ENCODE data around the gene CASKIN1.

Gene CASKIN1

DNA sequence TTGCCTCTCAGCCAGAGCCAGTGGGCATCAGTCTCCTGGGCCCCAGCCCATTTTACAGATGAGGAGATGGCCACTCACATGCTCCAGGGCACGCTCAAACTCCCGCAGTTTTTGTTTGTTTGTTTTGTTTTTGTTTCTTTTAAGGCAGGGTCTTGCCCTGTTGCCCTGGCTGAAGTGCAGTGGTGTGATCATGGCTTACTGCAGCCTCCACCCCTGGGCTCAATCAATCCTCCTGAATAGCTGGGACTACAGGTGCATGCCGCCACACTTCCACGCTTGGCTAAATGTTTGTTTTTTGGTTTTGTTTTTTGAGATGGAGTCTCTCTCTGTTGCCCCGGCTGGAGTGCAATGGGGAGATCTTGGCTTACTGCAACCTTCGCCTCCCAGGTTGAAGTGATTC, 30.5 kb upstream of the CASKIN1 start:
- peak overlapping the region; percentile 69 for H3K27ac Mint-ChIP-seq

GRCh38 chr16:2226245-2226793, 29.9 kb upstream of the CASKIN1 start:
- Mint-ChIP-seq H3K4me3 (no peak overlapping the region), H3K27ac (peak overlapping the region; percentile 69), H3K9me3 (no peaks in the 10 kb centered on the region), H3K4me1 (peaks cover 17% of the 10 kb centered on the region), H3K36me3 (peaks cover 16% of the 10 kb centered on the region)
- ATAC-seq (no peak), DNase-seq (ENCODE audit: low spot score in 2 of 2) (no peak)

More for the DNA sequence above, 30.5 kb upstream of the CASKIN1 start:
- no peak overlapping the region for H3K4me3 Mint-ChIP-seq
- H3K36me3 Mint-ChIP-seq = peaks cover 19% of the 10 kb centered on the region
- no peaks in the 10 kb centered on the region for H3K9me3 Mint-ChIP-seq
- peaks cover 17% of the 10 kb centered on the region for H3K4me1 Mint-ChIP-seq
- ATAC-seq (no peak), DNase-seq (ENCODE audit: low spot score in 2 of 2) (no peak)

DNA sequence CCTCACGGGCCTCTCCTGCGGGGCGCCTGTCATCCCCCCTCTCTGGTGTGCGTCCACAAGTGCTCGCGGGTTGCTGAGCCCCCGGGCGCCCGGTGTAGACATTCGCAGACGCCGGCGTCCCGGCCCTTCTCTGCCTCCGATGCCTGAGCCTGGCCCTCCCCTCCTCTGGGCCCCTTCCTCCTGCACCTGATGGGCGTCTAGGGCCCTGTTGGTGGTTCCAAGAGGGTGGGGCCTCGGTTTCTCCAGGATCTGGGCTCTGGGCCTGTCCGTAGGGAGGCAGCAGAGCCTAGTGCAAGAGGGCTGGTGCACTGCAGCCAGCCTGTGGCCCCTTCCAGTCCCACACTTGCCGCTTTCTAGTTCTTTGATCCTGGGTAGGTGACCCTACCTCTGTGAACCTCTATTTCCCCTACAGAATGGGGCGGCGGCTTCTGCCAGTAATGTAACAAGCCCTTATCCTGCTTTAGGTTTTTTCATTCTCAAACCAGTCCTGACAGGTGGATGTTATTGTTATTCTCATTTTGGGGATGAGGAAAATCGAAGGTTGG, 27.6 kb upstream of the CASKIN1 start:
- no peak for DNase-seq (ENCODE audit: low spot score in 2 of 2)
- Mint-ChIP-seq H3K4me3 (peak overlapping the region; percentile 80), H3K9me3 (no peaks in the 10 kb centered on the region)

DNA sequence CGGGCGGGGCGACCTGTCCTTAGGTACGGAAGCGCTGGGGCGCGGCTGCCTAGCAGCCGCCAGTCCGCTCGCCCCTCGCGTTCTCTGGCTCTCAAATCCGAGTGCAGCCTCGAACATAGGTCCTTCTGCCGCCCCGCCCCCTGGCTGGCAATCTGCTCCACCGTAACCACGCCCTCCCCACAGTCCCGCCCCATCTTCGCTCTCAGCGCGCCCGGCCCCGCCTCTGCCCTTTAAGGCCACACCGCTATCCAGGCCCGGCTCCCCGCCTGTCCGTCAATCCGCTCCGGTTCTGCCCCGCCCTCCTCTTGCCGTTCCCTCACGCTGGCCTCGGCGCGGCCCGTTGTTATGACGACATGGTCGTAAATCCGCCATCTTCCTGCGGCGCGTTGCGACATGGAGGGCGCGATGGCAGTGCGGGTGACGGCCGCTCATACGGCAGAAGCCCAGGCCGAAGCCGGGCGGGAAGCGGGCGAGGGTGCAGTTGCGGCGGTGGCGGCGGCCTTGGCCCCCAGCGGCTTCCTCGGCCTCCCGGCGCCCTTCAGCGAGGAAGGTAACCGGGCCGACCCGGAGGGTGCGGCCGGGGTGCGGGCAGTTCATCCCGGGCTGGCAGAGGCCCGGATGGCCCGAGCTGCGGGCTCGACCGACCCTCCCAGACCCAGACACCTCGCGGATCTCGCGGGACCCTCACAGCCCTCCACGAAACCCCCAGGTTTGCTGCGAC, 27.0 kb upstream of the CASKIN1 start, which contains the start of gene E4F1:
Gene E4F1 (plus strand): TSS at position 371 of the 721 bp plus-strand sequence. CDS start 23 bp downstream, at position 394.
- Mint-ChIP-seq H3K4me1 (peaks cover 17% of the 10 kb centered on the region), H3K9me3 (no peaks in the 10 kb centered on the region), H3K27ac (peak within 1 kb of the TSS; percentile 92), H3K36me3 (peaks cover 11% of the 10 kb centered on the region), H3K4me3 (peak within 1 kb of the TSS; percentile 80)
- DNase-seq (ENCODE audit: low spot score in 2 of 2) (peak; percentile 97 to 100), ATAC-seq (peak; percentile 98)

More for the DNA sequence above, 27.6 kb upstream of the CASKIN1 start:
- H3K27ac Mint-ChIP-seq = peak overlapping the region; percentile 92
- ATAC-seq = peak; percentile 33
- H3K36me3 Mint-ChIP-seq = peaks cover 11% of the 10 kb centered on the region
- peaks cover 17% of the 10 kb centered on the region for H3K4me1 Mint-ChIP-seq

GRCh38 chr16:2216330-2216729, 19.9 kb upstream of the CASKIN1 start:
- H3K4me3 Mint-ChIP-seq = peak overlapping the region; percentile 75
- H3K36me3 Mint-ChIP-seq = peaks cover 29% of the 10 kb centered on the region
- peaks cover 21% of the 10 kb centered on the region for H3K4me1 Mint-ChIP-seq
- DNase-seq (ENCODE audit: low spot score in 2 of 2) (no peak), ATAC-seq (no peak)
- H3K27ac Mint-ChIP-seq = peak overlapping the region; percentile 82
- H3K9me3 Mint-ChIP-seq = no peaks in the 10 kb centered on the region

DNA sequence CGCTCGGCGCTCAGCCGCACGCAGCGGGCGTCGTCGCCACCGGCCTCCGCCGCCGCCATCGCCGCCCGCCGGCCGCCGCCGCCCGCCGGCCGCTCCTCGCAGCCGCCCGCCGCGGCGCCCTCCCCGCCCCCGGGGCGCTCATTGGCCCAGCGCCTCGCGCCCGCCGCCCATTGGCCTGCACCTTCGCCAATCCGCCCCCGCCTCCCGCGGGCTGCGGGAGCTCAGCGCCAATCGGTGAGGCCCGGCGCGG, 18.2 kb upstream of the CASKIN1 start, which contains the start of gene PGP:
Gene PGP (minus strand): TSS at position 122 of the 250 bp plus-strand sequence. CDS start 63 bp downstream, at position 59.
- H3K9me3 Mint-ChIP-seq = no peaks in the 10 kb centered on the region

DNA sequence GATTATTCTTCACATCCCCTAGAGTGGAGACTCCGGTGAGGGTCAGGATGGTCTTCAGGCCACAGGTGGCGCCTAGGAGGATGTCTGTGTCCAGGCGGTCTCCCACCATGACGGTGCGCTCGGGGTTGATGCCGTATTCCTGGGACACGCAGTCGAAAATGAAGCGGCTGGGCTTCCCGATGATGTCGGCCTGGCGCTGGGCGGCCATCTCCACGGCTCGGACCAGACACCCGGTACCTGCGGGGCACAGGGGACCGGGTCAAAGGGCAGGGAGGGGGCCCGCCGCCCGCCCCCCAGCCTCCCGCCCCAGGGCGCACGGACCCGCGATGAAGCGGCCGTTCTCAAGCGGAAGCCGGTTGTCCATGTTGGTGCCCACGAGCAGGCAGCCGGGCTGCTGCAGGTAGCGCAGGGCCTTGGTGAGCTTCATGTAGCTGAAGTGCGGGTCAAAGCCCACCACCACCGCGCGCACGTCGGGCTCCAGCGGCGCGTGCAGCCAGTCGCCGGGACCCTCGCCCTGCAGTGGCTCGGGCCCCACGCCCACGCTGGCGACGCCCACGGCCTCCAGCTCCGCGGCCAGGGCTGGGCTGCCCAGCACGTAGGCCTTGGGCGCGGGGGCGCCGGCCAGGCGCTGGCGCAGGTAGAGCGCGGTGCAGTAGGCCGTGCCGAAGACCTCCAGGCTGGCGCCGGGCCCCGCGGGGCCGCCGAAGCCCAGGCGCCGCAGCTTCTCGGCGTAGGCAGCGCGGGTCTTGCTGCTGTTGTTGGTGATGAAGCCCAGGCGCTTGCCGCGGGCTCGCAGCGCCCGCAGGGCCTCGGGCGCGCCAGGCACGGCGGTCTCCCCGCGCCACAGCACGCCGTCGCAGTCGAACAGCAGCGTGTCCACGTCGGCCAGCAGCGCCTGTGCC, 17.7 kb upstream of the CASKIN1 start:
- Mint-ChIP-seq H3K9me3 (no peaks in the 10 kb centered on the region), H3K27ac (peak overlapping the region; percentile 82), H3K4me1 (peaks cover 21% of the 10 kb centered on the region), H3K4me3 (peak overlapping the region; percentile 75), H3K36me3 (peaks cover 40% of the 10 kb centered on the region)
- ATAC-seq (no peak), DNase-seq (ENCODE audit: low spot score in 2 of 2) (peak in 1 of 2 donors; percentile 70)

More for the DNA sequence above, 18.2 kb upstream of the CASKIN1 start, which contains the start of gene PGP:
- DNase-seq (ENCODE audit: low spot score in 2 of 2) (no peak), ATAC-seq (no peak)
- Mint-ChIP-seq H3K4me3 (peak within 1 kb of the TSS; percentile 75), H3K36me3 (peaks cover 36% of the 10 kb centered on the region), H3K4me1 (peaks cover 21% of the 10 kb centered on the region), H3K27ac (peak within 1 kb of the TSS; percentile 82)

DNA sequence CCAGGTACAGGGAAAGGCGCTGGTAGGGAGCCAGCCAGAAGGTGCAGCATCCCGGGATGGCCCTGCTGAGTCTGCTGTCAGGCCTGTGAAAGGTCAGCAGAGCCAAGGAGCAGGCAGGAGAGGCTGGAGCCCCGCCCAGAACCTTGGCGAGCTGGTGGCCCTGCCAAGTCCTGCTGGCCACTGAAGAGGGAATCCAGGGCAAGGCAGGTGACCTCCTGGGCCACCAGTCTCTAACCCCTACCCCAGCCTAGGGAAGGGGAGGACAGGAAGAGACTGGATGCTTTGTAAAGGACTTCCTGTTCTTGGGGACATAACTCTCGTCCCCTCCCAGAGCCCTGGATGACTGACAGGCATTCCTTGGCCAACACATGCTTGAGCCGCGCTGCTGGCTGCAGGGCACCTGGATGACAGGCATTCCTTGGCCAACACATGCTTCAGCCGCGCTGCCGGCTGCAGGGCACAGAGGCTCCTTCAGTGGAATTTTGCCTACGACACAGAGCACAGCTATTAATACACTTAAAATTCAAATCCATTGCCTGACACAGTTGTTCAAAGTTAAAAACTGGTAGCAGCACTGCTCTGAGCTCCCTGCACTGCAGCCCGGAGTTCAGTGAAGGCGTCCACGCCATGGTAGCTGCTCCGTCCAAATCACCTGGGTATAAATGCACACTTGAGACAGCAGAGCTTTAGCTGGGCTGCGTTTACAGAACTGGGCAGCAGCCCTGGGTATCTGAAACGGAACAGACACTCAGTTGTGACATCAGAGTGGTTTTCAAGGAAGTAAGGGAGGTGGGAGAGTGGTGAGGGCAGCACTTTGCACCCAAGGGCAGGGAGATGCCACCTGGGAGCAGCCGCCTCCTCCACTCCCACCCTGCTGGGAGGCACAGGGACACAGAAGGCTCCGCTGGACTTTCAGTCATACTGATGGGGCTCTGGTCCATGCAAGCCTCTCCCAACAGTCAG, 16.2 kb upstream of the CASKIN1 start:
- Mint-ChIP-seq H3K27ac (peak overlapping the region; percentile 84), H3K4me3 (peak overlapping the region; percentile 69), H3K4me1 (peaks cover 26% of the 10 kb centered on the region), H3K36me3 (peaks cover 49% of the 10 kb centered on the region), H3K9me3 (no peaks in the 10 kb centered on the region)
- no peak for ATAC-seq
- no peak for DNase-seq (ENCODE audit: low spot score in 2 of 2)

DNA sequence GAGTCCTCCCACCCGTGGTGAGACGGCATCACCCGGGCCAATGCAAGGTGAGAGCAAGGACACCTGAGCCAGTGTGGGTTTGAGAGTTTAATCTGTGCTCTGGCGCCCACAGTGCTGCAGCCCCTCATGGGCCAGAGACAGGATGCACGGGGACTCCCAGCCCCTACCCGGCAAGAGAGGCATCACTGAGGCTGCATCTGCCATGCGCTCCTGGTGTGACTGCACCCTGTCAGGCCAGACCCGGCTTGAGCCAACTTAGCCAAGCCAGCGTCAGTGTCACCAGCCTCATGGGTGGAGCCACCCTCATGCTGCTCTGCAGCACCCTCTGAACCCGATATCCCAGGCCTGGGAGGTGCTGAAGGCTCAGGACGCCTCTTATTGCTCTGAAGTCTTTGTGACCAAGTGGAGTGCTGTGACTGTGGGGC, 15.5 kb upstream of the CASKIN1 start:
- no peak for ATAC-seq
- peaks cover 31% of the 10 kb centered on the region for H3K4me1 Mint-ChIP-seq
- no peaks in the 10 kb centered on the region for H3K9me3 Mint-ChIP-seq
- peak overlapping the region; percentile 84 for H3K27ac Mint-ChIP-seq
- H3K4me3 Mint-ChIP-seq = peak overlapping the region; percentile 69
- no peak for DNase-seq (ENCODE audit: low spot score in 2 of 2)
- H3K36me3 Mint-ChIP-seq = peaks cover 56% of the 10 kb centered on the region

DNA sequence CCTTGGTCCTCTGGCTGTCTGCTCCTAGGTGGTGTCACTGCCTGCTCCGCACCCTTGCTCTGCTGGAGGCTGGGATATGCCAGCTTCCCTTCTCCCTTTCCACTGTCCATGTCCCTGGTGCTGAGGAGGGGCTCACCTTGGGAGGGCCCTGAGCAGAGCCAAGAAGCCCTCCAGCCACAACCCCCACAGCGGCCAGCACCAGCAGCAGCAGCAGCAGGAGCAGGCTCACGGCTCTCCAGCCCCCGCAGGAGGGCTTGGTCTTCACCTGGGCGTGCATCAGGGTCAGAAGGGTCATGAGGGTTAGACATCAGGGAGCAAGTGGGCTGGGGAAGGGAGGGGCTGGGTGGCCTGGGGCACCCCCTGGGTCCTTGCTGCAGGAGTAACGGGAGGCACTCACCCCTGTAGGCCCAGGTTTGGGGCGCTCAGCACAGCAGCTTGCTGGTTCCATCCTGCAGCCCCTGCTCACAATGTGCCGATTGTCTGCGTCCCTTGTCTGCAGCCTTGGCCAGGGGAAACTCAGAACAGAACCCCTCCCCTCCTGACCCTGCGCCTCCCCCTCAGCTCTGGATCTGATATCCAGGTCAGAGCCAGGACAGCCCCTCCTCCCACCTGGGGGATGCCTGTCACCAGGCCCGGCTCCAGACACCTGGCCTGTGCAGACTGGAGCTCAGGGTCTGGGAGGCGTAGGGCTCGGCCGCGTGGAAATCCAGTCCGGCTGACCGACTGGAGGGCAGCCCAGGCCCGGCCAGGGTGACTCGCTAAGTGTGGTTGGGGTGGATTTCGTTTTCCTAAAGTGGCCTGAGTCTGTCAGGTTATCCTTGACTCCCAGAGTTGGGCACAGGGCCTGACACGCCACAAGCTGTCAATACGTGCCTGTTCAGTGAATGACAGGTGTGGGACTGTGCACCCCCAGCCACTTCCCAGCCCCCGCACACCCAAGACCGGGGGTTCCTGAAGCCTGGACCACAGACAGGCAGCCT, 14.3 kb upstream of the CASKIN1 start, which contains the start of gene BRICD5:
Gene BRICD5 (minus strand): TSS at position 478 of the 980 bp plus-strand sequence. CDS start 30 bp downstream, at position 448.
- Mint-ChIP-seq H3K4me3 (peak within 1 kb of the TSS; percentile 69), H3K27ac (peak within 1 kb of the TSS; percentile 84), H3K4me1 (peaks cover 38% of the 10 kb centered on the region), H3K9me3 (no peaks in the 10 kb centered on the region), H3K36me3 (peaks cover 56% of the 10 kb centered on the region)
- ATAC-seq = no peak
- DNase-seq (ENCODE audit: low spot score in 2 of 2) = no peak

DNA sequence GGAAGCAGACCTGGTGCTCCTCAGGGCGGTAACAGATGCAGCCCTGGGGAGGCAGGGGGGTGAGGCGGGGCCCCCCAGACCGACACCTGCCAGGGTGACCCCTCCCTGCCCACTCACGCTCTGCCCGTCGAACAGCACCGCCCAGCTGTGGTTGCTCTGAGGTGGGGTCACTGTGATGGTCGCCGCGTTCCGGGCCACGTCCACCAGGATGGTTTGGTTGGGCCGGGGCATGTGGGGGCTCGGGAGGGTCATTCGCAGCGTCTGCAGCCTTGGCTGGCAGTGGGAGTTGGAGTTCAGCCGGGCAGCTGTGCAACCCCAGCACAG, 13.6 kb upstream of the CASKIN1 start:
- H3K27ac Mint-ChIP-seq = peak overlapping the region; percentile 76
- peaks cover 52% of the 10 kb centered on the region for H3K36me3 Mint-ChIP-seq
- ATAC-seq (no peak), DNase-seq (ENCODE audit: low spot score in 2 of 2) (no peak)
- H3K4me3 Mint-ChIP-seq = no peak overlapping the region
- H3K9me3 Mint-ChIP-seq = no peaks in the 10 kb centered on the region
- peaks cover 38% of the 10 kb centered on the region for H3K4me1 Mint-ChIP-seq

GRCh38 chr16:2209258-2210008, 13.0 kb upstream of the CASKIN1 start:
- H3K27ac Mint-ChIP-seq = no peak overlapping the region
- H3K36me3 Mint-ChIP-seq = peaks cover 51% of the 10 kb centered on the region
- ATAC-seq (no peak), DNase-seq (ENCODE audit: low spot score in 2 of 2) (no peak)
- H3K4me3 Mint-ChIP-seq = no peak overlapping the region
- peaks cover 43% of the 10 kb centered on the region for H3K4me1 Mint-ChIP-seq
- H3K9me3 Mint-ChIP-seq = no peaks in the 10 kb centered on the region

GRCh38 chr16:2208772-2209171, 12.4 kb upstream of the CASKIN1 start:
- H3K4me1 Mint-ChIP-seq = peaks cover 46% of the 10 kb centered on the region
- no peaks in the 10 kb centered on the region for H3K9me3 Mint-ChIP-seq
- DNase-seq (ENCODE audit: low spot score in 2 of 2) (no peak), ATAC-seq (no peak)
- no peak overlapping the region for H3K4me3 Mint-ChIP-seq
- H3K27ac Mint-ChIP-seq = no peak overlapping the region
- H3K36me3 Mint-ChIP-seq = peaks cover 55% of the 10 kb centered on the region

Measured in stimulated activated effector memory CD8-positive, alpha-beta T cell treated with anti-CD3 and anti-CD28 coated beads, Interleukin-12 subunit alpha, Interleukin-12 subunit beta, amount 100 ng/mL, for 72 hours (primary cell).